ENCODE results near the gene LCLAT1.

The LCLAT1 gene

GRCh38 chr2:30412684-30413570 lies 34.1 kb upstream of the LCLAT1 start:
- no peak overlapping the region for H3K4me3 ChIP-seq (ENCODE audit: low read length)
- no peak for DNase-seq (ENCODE audit: low read depth)
- TF ChIP-seq CTCF (conservative IDR thresholded peaks at IDR 0.05; ENCODE audit: low read depth, low read length) = no peak

- no peak for TF ChIP-seq CTCF (conservative IDR thresholded peaks at IDR 0.05; ENCODE audit: low read depth, low read length)
- no peak overlapping the region for H3K4me3 ChIP-seq (ENCODE audit: low read length)
- DNase-seq (ENCODE audit: low read depth) = no peak
Measured at GRCh38 chr2:30414961-30415360, 32.1 kb upstream of the LCLAT1 start.

GRCh38 chr2:30417253-30417652 lies 29.8 kb upstream of the LCLAT1 start:
- no peak overlapping the region for H3K4me3 ChIP-seq (ENCODE audit: low read length)
- DNase-seq (ENCODE audit: low read depth) = no peak
- no peak for TF ChIP-seq CTCF (conservative IDR thresholded peaks at IDR 0.05; ENCODE audit: low read depth, low read length)

GRCh38 chr2:30421026-30421603 lies 25.9 kb upstream of the LCLAT1 start:
- no peak overlapping the region for H3K4me3 ChIP-seq (ENCODE audit: low read length)
- no peak for TF ChIP-seq CTCF (conservative IDR thresholded peaks at IDR 0.05; ENCODE audit: low read depth, low read length)
- DNase-seq (ENCODE audit: low read depth) = no peak

GRCh38 chr2:30421604-30422443 lies 25.2 kb upstream of the LCLAT1 start:
- DNase-seq (ENCODE audit: low read depth) = no peak
- no peak for TF ChIP-seq CTCF (conservative IDR thresholded peaks at IDR 0.05; ENCODE audit: low read depth, low read length)
- no peak overlapping the region for H3K4me3 ChIP-seq (ENCODE audit: low read length)

- DNase-seq (ENCODE audit: low read depth) = no peak
- no peak overlapping the region for H3K4me3 ChIP-seq (ENCODE audit: low read length)
- TF ChIP-seq CTCF (conservative IDR thresholded peaks at IDR 0.05; ENCODE audit: low read depth, low read length) = no peak
Measured at GRCh38 chr2:30422444-30423040, 24.5 kb upstream of the LCLAT1 start.

Measured in retinal pigment epithelial cell (primary cell).